ENCODE measurements around the gene CFAP45. TPM values are rescaled to one million over a fixed set of nuclear protein-coding genes. Genes with fewer than 3 reads are reported as not detected.

The CFAP45 gene
- total and polyA plus RNA-seq, 2 of the 8 experiments (the other 6 are each of a cell fraction or from before 2014, with no cell fraction given): 0.05 TPM; not detected in 1

DNA sequence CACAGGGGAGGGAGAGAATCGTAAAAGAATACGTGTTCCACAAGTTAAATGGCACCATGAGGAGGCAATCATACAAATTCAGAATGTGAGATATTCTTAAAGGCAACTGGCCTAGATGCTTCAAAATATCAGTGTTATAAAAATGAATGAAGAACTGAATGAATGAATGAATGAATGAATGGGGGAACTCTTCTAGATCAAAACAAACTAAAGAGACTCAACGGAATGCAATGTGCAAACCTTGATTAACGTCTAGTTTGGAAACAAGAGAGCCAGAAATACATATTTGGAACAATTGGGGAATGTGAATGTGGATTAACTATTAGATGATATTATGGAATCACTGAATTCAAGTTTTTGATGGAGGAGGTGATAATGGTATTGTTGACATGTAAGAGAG, 16.8 kb downstream of the CFAP45 start:
- Histone ChIP-seq H2BK12ac (ENCODE audit: low read depth, low read length) (no peak overlapping the region), H3K23ac (ENCODE audit: insufficient read length) (no peak overlapping the region), H4K91ac (replicated peaks; ENCODE audit: insufficient read length, low read length) (no peak overlapping the region), H2BK20ac (ENCODE audit: low read length) (no peak overlapping the region), H4K5ac (ENCODE audit: insufficient read length, low read depth, low read length) (no peak overlapping the region), H4K8ac (ENCODE audit: extremely low read depth, insufficient read depth, low read length) (no peak overlapping the region), H2AK5ac (ENCODE audit: low read depth, low read length) (no peak overlapping the region), H2BK5ac (ENCODE audit: low read depth, low read length) (no peak overlapping the region), H3K23me2 (ENCODE audit: low read depth, low read length) (no peaks in the 10 kb centered on the region; the same call in 1 of the 2 replicates), H2BK15ac (ENCODE audit: low read length) (no peak overlapping the region), H3K79me2 (ENCODE audit: control insufficient read depth in 1 of 2, insufficient read depth in 2 of 2, low read length in 2 of 2) (no peaks in the 10 kb centered on the region), H3K18ac (ENCODE audit: extremely low read depth, low read length) (no peak overlapping the region), H3K14ac (ENCODE audit: insufficient read length) (no peak overlapping the region), H3K9ac (replicated peaks in 1 of 4; ENCODE audit: extremely low read depth in 1 of 4, low read depth in 3 of 4, low read length in 3 of 4) (no peak overlapping the region), H3K79me1 (ENCODE audit: low read depth, low read length) (no peaks in the 10 kb centered on the region), H3K36me3 (ENCODE audit: control insufficient read depth in 2 of 4, insufficient read depth in 4 of 4, low read length in 3 of 4) (no peaks in the 10 kb centered on the region), H3K9me3 (ENCODE audit: insufficient read depth in 2 of 2, low read depth in 1 of 2, low read length in 1 of 2) (no peaks in the 10 kb centered on the region), H3K27ac (ENCODE audit: low read depth, low read length) (no peak overlapping the region), H3K4ac (replicated peaks; ENCODE audit: insufficient read length, low read depth, low read length) (no peak overlapping the region), H2BK120ac (replicated peaks; ENCODE audit: low read depth, low read length) (no peak overlapping the region), H4K20me1 (replicated peaks in 1 of 2; ENCODE audit: control insufficient read depth in 1 of 2, insufficient read depth in 2 of 2, low read length in 2 of 2) (no peaks in the 10 kb centered on the region), H3K27me3 (replicated peaks in 1 of 4; ENCODE audit: control insufficient read depth in 3 of 4, extremely low read depth in 1 of 4, insufficient read depth in 3 of 4, low read length in 3 of 4) (no peaks in the 10 kb centered on the region; a peak in 1 of 7 replicates), H3K4me2 (ENCODE audit: insufficient read depth in 1 of 2, low read depth in 2 of 2, low read length in 2 of 2) (no peak overlapping the region), H2AFZ (ENCODE audit: low read length) (no peak overlapping the region), H3K56ac (replicated peaks; ENCODE audit: insufficient read length, low read depth, low read length) (no peak overlapping the region), H3K4me3 (ENCODE audit: extremely low read depth in 1 of 4, insufficient read depth in 2 of 4, low read depth in 3 of 4, low read length in 4 of 4) (no peak overlapping the region), H3K4me1 (replicated peaks in 1 of 4; ENCODE audit: control insufficient read depth in 3 of 4, insufficient read depth in 4 of 4, low read length in 3 of 4) (no peaks in the 10 kb centered on the region)
- 62% methylated on average over 4 of the region's 4 CpGs; no CpG with 5 or more reads in 1 of the 2 experiments for WGBS, 2 experiments (ENCODE audit: extremely low coverage in 1 of 2, insufficient coverage in 1 of 2, insufficient read length in 1 of 2, insufficient replicate concordance in 2 of 2, low coverage in 1 of 2, low lambda C conversion rate in 2 of 2, missing lambda C conversion rate in 1 of 2)
- CTCF ChIA-PET (ENCODE audit: partially characterized antibody): interaction anchor here (5.6 to 20.8 kb wide), 2 partner anchors 8 to 79 kb away, joined by 62 to 645 read pairs; partner anchors contain the start of gene FCRL6
- TF ChIP-seq SIRT6 (IDR thresholded peaks at IDR 0.05; ENCODE audit: low read length) (no peak), EGR1 (IDR thresholded peaks at IDR 0.05; ENCODE audit: borderline replicate concordance, low read depth, low read length) (no peak), POLR2A (IDR thresholded peaks at IDR 0.05; ENCODE audit: control extremely low read depth in 1 of 2, low read depth in 2 of 2, low read length in 2 of 2) (no peak), POU5F1 (IDR thresholded peaks at IDR 0.05; ENCODE audit: low read depth, low read length) (no peak), HDAC2 (IDR thresholded peaks at IDR 0.05; ENCODE audit: borderline replicate concordance in 1 of 2, low read depth in 2 of 2, low read length in 2 of 2) (no peak), PHF8 (conservative IDR thresholded peaks at IDR 0.05; ENCODE audit: low read depth, low read length) (no peak), GABPA (IDR thresholded peaks at IDR 0.05; ENCODE audit: borderline replicate concordance, insufficient read depth, low read length) (no peak)
- POLR2A ChIA-PET (ENCODE audit: partially characterized antibody): no interaction called here
- FAIRE-seq (no peak), DNase-seq (ENCODE audit: low read depth in 1 of 2, low spot score in 2 of 2) (no peak)

Data from H1 (cell line).